ENCODE measurements around the gene FOSL1.

The FOSL1 gene

GRCh38 chr11:65921033-65921555 is 20.9 kb upstream of the FOSL1 start:
- no peak overlapping the region for H3K4me3 ChIP-seq (ENCODE audit: low read depth, low read length)
- no peak for TF ChIP-seq CTCF (IDR thresholded peaks at IDR 0.05; ENCODE audit: insufficient read depth, low read depth, low read length, missing control alignments)
- no peak for DNase-seq (ENCODE audit: low read depth)

DNA sequence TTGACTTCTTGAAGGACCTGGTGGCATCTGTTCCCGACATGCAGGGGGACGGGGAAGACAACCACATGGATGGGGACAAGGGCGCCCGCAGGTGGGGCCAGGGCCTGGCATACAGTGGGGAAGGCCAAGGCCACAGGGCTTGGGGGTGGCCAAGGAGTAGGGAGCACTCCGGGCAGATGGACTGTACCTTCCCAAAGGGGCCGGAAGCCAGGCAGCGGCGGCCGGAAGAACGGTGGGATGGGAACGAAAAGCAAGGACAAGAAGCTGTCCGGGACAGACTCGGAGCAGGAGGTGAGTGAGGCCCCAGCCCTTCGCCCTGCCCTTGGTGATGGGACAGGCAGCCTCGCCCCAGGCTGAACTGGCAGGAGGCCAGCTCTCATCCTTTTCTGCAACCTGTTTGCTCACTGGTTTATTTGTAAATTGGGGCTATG is 20.2 kb upstream of the FOSL1 start:
- TF ChIP-seq CTCF (IDR thresholded peaks at IDR 0.05; ENCODE audit: insufficient read depth, low read depth, low read length, missing control alignments): no peak
- peak overlapping the region; percentile 80 for H3K4me3 ChIP-seq (ENCODE audit: low read depth, low read length)
- no peak for DNase-seq (ENCODE audit: low read depth)

DNA sequence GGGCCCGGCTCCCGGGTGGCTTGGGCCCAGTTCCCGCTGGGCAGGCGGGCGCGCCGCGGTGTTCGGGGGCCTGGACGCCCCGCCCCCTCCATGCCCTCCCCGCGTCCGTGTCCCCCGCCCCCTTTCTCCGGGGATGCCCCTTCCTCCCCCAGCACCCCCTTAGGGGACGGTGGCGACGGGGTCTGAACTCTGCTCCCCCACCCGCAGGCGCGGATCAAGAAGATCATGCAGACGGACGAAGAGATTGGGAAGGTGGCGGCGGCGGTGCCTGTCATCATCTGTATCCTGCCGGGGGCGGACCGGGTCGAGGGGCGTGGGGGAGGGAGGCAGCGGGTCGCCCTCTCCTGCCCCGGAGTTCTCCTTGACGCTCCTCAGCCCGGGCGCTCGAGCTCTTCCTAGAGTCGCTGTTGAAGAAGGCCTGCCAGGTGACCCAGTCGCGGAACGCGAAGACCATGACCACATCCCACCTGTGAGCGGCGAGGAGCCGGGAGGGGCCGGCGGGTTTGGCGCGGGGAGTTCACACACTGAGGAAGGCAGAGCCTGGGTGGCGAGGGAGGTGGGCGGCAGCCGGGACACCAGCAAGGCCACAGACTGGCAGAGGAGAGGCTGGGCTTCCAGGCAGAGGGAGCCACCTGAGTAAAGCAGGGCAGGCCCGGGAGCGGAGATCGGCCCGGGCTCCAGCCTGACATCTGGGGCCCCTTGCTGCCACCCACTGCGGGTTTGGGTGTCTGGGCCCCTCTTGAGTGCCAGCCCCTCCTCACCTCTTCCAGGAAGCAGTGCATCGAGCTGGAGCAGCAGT is 19.6 kb upstream of the FOSL1 start:
- no peak for TF ChIP-seq CTCF (IDR thresholded peaks at IDR 0.05; ENCODE audit: insufficient read depth, low read depth, low read length, missing control alignments)
- DNase-seq (ENCODE audit: low read depth): peak; percentile 56
- H3K4me3 ChIP-seq (ENCODE audit: low read depth, low read length): peak overlapping the region; percentile 80

- TF ChIP-seq CTCF (IDR thresholded peaks at IDR 0.05; ENCODE audit: insufficient read depth, low read depth, low read length, missing control alignments): no peak
- DNase-seq (ENCODE audit: low read depth): peak; percentile 99
- peak within 1 kb of the TSS; percentile 92 for H3K4me3 ChIP-seq (ENCODE audit: low read depth, low read length)
These were observed 19.0 kb upstream of the FOSL1 start, which contains the start of gene DRAP1 for GRCh38 chr11:65919141-65919572. TSS of gene DRAP1 (plus strand) at chr11:65919426. CDS start at chr11:65919502, 76 bp downstream.

DNA sequence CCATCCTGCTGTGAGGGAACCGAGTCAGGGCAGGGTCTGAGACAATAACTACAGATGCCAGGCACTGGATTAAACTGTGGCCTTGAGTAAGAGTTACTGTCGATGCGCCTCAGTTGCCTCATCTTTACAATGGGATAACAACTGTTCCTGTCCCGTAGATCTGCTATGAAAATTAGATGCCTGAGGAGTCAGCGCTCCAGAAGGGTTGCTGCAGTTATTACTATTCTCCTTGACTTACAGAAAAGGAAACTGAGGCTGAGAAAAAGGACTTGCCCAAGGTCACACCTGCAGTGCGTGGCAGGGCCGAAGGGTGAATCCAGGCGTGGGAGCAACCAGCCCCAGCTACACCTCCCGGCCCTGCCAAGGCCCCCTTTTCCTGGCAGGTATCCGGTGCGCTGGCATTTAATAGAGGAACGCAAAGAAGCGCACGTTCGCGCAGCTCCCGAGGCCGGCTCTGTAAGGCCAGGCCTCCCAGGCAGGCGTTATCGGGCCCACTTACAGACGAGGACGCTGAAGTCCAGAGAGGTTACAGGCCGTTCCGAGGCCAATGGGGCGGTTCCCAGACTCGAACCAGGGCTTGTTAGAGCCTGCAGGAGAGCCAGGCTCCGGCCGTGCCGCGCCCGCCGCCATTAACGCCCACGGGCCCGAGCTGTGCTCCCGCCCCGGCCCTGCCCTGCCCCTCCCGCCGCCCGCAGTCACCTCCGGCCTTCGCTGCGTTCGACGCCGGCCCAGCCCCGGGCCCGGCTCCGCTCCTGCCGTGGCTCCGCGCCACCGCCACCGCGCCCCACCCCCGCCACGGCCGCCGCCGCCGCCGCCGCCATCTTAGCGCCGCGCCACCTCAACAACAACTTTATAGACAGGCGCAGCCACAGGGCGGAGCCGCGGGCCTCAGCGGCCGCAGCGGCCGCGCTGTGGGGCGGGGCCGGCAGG is 18.3 kb upstream of the FOSL1 start, which contains the start of gene C11orf68:
Gene C11orf68, minus strand, starts transcription at position 852 of the 930 bp plus-strand sequence. Its CDS starts 31 bp downstream, at position 821.
- DNase-seq (ENCODE audit: low read depth): peak; percentile 57
- no peak for TF ChIP-seq CTCF (IDR thresholded peaks at IDR 0.05; ENCODE audit: insufficient read depth, low read depth, low read length, missing control alignments)
- H3K4me3 ChIP-seq (ENCODE audit: low read depth, low read length): peak within 1 kb of the TSS; percentile 92

DNA sequence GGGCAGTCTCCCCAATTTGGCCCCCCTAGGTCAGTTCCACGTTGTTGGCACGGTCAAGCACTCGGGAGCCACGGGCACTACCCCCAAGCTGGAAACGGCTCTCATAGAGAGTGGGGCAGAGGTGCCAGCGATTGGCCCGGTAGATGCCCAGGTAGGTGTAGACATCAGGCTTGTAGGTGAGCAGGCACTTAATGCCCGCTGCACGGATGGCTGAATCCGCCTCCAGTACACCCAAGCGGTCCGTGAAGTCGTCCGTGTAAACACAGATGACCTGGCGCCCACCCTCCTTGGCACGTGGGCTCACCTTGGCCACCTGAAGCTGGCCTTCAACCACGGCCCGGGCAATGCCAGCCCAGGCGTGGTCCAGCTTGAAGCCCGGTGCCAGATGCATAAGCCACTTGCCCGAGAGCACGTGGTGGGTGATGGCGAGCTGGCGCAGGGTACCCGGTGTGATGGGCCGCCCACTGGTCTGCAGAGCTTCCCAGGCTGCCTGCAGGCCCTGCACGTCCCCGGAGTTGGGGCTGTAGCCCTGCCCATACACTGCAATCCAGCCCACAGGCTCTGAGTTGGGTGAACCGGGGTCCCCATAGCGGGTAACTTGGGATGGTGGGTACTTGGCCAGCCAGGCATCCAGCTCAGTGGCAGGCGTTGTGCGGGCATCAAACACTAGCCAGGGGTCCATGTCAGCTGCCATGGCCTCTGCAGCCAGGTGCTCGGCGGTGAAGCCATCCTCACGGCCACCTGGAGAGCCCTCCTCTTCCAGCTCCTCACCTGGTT is 17.4 kb upstream of the FOSL1 start:
- TF ChIP-seq CTCF (IDR thresholded peaks at IDR 0.05; ENCODE audit: insufficient read depth, low read depth, low read length, missing control alignments): no peak
- H3K4me3 ChIP-seq (ENCODE audit: low read depth, low read length): peak overlapping the region; percentile 92
- DNase-seq (ENCODE audit: low read depth): no peak

All from GM12865 (cell line).